OCI-LY3 (cell line): ENCODE data around the gene RAB8B.

Experiments
- CTCF ChIP-seq: fragments of 200-600, 300-600 bp; sonication (generic); IDR thresholded peaks from 2 replicates; pipeline ENCODE4 v1.5.1; 2014; ENCODE audit warnings: antibody characterized with exemption, low read length, low read depth
- EZH2phosphoT487 ChIP-seq: fragments of 200-600 bp; shearing (Covaris generic); IDR thresholded peaks from 2 replicates; pipeline ENCODE4 v1.6.1; 2018; ENCODE audit warnings: antibody characterized with exemption, mixed run types, low read depth

GRCh38 chr15:63308947-63309346 lies 119.5 kb downstream of the RAB8B start:
- TF ChIP-seq CTCF: no peak
- TF ChIP-seq EZH2phosphoT487: no peak
